IMR-90 (cell line): ENCODE measurements around the gene RAB18.

Experiments
- BHLHE40 ChIP-seq: fragments of 150-350 bp; IDR thresholded peaks from 2 replicates; pipeline ENCODE4 v1.6.1; 2016; ENCODE audit warnings: mild to moderate bottlenecking, low read depth, low read length
- CEBPB ChIP-seq: IDR thresholded peaks from 2 replicates; pipeline ENCODE4 v1.6.1; 2012; ENCODE audit warnings: low read depth, low read length, improper control_type of control experiment
- CTCF ChIP-seq: conservative IDR thresholded peaks from 2 replicates; pipeline ENCODE4 v1.5.1; 2012; ENCODE audit warnings: mild to moderate bottlenecking, low read depth, low read length, improper control_type of control experiment
- ELK1 ChIP-seq: fragments of 150-350 bp; IDR thresholded peaks from 2 replicates; pipeline ENCODE4 v1.6.1; 2016; ENCODE audit warnings: low read depth, mild to moderate bottlenecking, low read length, moderate library complexity, borderline replicate concordance
- FOS ChIP-seq: fragments of 150-350 bp; IDR thresholded peaks from 2 replicates; pipeline ENCODE4 v1.6.1; 2016; ENCODE audit warnings: low read depth, low read length
- MXI1 ChIP-seq: IDR thresholded peaks from 2 replicates; pipeline ENCODE4 v1.6.1; 2012; ENCODE audit warnings: low read depth, mild to moderate bottlenecking, low read length, moderate library complexity, borderline replicate concordance
- POLR2A ChIP-seq: IDR thresholded peaks from 2 replicates; pipeline ENCODE4 v1.6.1; 2012; ENCODE audit warnings: mild to moderate bottlenecking, low read depth, low read length
- RAD21 ChIP-seq: IDR thresholded peaks from 2 replicates; pipeline ENCODE4 v1.6.1; 2012; ENCODE audit warnings: low read length, improper control_type of control experiment
- RCOR1 ChIP-seq: IDR thresholded peaks from 2 replicates; pipeline ENCODE4 v1.6.1; 2012; ENCODE audit warnings: mild to moderate bottlenecking, low read length, improper control_type of control experiment; ENCODE audit not compliant: insufficient replicate concordance
- RFX5 ChIP-seq: IDR thresholded peaks from 2 replicates; pipeline ENCODE4 v1.8.0; 2012; ENCODE audit warnings: low read depth, mild to moderate bottlenecking, low read length, moderate library complexity
- SMC3 ChIP-seq: fragments of 150-350 bp; IDR thresholded peaks from 2 replicates; pipeline ENCODE4 v1.6.1; 2016; ENCODE audit warnings: low read depth, mild to moderate bottlenecking, antibody characterized with exemption, low read length, moderate library complexity
- TF ChIP-seq, protein P1 (sequence below): fragments of 150-350 bp; IDR thresholded peaks from 2 replicates; pipeline ENCODE4 v1.6.1; 2017; ENCODE audit warnings: mild to moderate bottlenecking, antibody characterized with exemption, low read length, low read depth

DNA sequence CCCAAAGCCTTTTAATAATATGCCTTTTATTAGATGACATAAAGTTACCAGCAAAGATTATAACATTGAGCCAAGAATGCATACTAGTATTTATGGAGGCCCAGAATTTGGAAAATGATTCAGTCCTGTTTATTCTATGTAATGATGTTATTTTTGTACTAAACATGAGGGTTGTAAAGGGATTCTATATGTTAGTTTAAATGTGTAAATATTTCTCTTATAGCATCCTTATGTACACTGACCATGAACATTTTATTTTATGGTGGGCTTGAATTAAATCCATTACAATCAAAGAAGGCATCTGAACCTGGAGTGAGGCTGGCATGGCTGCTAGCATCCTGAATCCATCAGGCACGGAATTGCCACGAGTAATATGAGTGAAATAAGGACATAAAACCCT lies 80.2 kb downstream of the RAB18 start:
- TF ChIP-seq POLR2A, result no peak
- no peak for TF ChIP-seq CTCF
- no peak for TF ChIP-seq FOS
- TF ChIP-seq MXI1, result no peak
- no peak for TF ChIP-seq SMC3
- TF ChIP-seq ELK1, result no peak
- TF ChIP-seq, protein P1, sequence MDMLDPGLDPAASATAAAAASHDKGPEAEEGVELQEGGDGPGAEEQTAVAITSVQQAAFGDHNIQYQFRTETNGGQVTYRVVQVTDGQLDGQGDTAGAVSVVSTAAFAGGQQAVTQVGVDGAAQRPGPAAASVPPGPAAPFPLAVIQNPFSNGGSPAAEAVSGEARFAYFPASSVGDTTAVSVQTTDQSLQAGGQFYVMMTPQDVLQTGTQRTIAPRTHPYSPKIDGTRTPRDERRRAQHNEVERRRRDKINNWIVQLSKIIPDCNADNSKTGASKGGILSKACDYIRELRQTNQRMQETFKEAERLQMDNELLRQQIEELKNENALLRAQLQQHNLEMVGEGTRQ, result no peak
- TF ChIP-seq BHLHE40, result no peak
- no peak for TF ChIP-seq RAD21
- TF ChIP-seq RCOR1, result no peak
- no peak for TF ChIP-seq CEBPB
- TF ChIP-seq RFX5, result no peak
